Keratinocyte (primary cell): Measurements from ENCODE around the gene QRICH2.

Source experiments
- EZH2 ChIP-seq: IDR thresholded peaks from one replicate; pipeline ENCODE4 v1.6.1; 2012; ENCODE audit warnings: inconsistent platforms, mild to moderate bottlenecking, low read length, moderate library complexity
- TF ChIP-seq, protein P1 (sequence below), 3 experiments: IDR thresholded peaks in 1 of 3; conservative IDR thresholded peaks in 1 of 3; optimal IDR thresholded peaks in 1 of 3; 2 replicates in 2 of 3; 3 replicates in 1 of 3; pipeline versions ENCODE3 to v1.5.1; 2011; ENCODE audit warnings: low read length in 3 of 3, mild to moderate bottlenecking in 3 of 3, moderate library complexity in 2 of 3, control low read depth in 1 of 3, inconsistent platforms in 1 of 3; ENCODE audit not compliant: insufficient read depth in 2 of 3; ENCODE audit errors: extremely low read depth in 1 of 3

DNA sequence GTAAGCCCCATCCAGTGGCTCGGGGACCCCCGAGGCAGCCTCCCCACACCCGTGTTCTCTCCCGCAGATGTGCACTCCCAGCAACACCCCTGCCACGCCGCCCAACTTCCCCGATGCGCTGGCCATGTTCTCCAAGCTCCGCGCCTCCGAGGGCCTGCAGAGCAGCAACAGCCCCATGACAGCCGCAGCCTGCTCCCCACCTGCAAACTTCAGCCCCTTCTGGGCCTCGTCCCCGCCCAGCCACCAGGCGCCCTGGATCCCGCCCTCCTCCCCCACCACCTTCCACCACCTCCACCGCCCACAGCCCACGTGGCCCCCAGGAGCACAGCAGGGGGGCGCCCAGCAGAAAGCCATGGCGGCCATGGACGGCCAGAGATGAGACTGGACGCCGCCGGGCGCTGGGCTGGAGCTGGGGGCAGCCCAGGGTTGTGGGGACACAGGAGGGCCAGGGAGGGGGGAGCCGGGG, 37.9 kb downstream of the QRICH2 start:
- TF ChIP-seq EZH2: no peak
- TF ChIP-seq, protein P1, sequence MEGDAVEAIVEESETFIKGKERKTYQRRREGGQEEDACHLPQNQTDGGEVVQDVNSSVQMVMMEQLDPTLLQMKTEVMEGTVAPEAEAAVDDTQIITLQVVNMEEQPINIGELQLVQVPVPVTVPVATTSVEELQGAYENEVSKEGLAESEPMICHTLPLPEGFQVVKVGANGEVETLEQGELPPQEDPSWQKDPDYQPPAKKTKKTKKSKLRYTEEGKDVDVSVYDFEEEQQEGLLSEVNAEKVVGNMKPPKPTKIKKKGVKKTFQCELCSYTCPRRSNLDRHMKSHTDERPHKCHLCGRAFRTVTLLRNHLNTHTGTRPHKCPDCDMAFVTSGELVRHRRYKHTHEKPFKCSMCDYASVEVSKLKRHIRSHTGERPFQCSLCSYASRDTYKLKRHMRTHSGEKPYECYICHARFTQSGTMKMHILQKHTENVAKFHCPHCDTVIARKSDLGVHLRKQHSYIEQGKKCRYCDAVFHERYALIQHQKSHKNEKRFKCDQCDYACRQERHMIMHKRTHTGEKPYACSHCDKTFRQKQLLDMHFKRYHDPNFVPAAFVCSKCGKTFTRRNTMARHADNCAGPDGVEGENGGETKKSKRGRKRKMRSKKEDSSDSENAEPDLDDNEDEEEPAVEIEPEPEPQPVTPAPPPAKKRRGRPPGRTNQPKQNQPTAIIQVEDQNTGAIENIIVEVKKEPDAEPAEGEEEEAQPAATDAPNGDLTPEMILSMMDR (optimal IDR thresholded peaks at IDR 0.05 in 1 of 3, IDR thresholded peaks at IDR 0.05 in 1 of 3, conservative IDR thresholded peaks at IDR 0.05 in 1 of 3; ENCODE audit: extremely low read depth in 1 of 3, insufficient read depth in 2 of 3, low read length in 3 of 3): no peak
